Measurements from ENCODE around the gene ENPP1.

DNA sequence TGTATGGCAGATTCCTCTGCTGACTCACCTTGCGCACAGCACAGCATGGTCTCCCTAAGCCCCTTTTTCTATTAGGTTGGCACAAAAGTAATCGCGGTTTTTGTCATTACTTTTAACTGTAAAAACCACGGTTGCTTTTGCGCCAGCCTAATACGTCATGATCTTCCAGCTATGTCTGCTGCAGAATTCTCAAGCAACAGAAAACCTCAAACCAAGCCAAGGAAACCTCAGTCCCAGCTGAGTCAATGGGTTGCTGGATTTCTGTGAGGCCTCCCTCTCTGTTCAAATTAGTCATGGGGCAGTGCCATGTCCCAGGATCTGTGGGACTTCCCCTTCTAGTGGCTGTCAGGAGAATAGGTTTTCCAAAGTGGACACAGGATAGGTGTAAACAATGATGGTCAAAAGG lies 15.7 kb upstream of the ENPP1 start:
- TF ChIP-seq, protein P1, sequence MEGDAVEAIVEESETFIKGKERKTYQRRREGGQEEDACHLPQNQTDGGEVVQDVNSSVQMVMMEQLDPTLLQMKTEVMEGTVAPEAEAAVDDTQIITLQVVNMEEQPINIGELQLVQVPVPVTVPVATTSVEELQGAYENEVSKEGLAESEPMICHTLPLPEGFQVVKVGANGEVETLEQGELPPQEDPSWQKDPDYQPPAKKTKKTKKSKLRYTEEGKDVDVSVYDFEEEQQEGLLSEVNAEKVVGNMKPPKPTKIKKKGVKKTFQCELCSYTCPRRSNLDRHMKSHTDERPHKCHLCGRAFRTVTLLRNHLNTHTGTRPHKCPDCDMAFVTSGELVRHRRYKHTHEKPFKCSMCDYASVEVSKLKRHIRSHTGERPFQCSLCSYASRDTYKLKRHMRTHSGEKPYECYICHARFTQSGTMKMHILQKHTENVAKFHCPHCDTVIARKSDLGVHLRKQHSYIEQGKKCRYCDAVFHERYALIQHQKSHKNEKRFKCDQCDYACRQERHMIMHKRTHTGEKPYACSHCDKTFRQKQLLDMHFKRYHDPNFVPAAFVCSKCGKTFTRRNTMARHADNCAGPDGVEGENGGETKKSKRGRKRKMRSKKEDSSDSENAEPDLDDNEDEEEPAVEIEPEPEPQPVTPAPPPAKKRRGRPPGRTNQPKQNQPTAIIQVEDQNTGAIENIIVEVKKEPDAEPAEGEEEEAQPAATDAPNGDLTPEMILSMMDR (IDR thresholded peaks at IDR 0.05), result no peak
- TF ChIP-seq POLR2A (IDR thresholded peaks at IDR 0.05), result no peak
